HepG2 (cell line): ENCODE measurements around the gene RGS2. TPM values are rescaled to one million over a fixed set of nuclear protein-coding genes. Genes with fewer than 3 reads are reported as not detected.

ENCODE experiments used
- ATAC-seq: fragments of 200-7000 bp; cut with Tn5 transposase; 3 replicates; pipeline ENCODE4 v1.9.1; 2020; ENCODE audit warnings: mild to moderate bottlenecking, moderate library complexity
- BruUV-seq: library from RNA; stranded (reverse); fragments of 400-500 nt; replicated peaks from 2 replicates; lab custom pipeline; 2021; lab: Mats Ljungman, UMichigan
- CTCF ChIA-PET: fragments of 300-600 bp; formaldehyde crosslinking; extraction: SDS; loops from one replicate; lab custom pipeline; 2021; ENCODE audit warnings: low total read pairs, inconsistent platforms, low intra/inter-chr PET ratio; lab: Yijun Ruan, JAX
- POLR2A ChIA-PET: fragments of 350-600 bp; sonication (Branson Sonifier 250); formaldehyde crosslinking; loops from one replicate; lab custom pipeline; 2020; ENCODE audit warnings: antibody characterized with exemption, inconsistent platforms; lab: Yijun Ruan, JAX
- DNase-seq: peaks from one replicate; pipeline ENCODE4 v3.0.0-alpha.2; 2015; ENCODE audit warnings: low spot score
- FAIRE-seq: peaks from 3 replicates; lab custom pipeline; 2011; peaks lifted over from hg19 to GRCh38; lab: Jason Lieb, UNC
- H2AFZ ChIP-seq: one replicate; pipeline ENCODE4 v1.6.1; 2011; ENCODE audit warnings: low read length, inconsistent platforms
- H3K27ac ChIP-seq: fragments of 300-600 bp; 3 replicates; pipeline ENCODE4 v1.8.0; 2011; ENCODE audit warnings: mixed run types, mild to moderate bottlenecking, mixed read lengths, low read length, inconsistent platforms; ENCODE audit not compliant: insufficient read depth; ENCODE audit errors: extremely low read length
- H3K27me3 ChIP-seq, 2 experiments: fragments of 200-600 bp in 1 of 2; 2 replicates in 1 of 2; 3 replicates in 1 of 2; pipeline versions ENCODE4 v1.6.0 to v1.8.0; 2011; ENCODE audit warnings: low read length in 2 of 2, mild to moderate bottlenecking in 2 of 2, moderate library complexity in 2 of 2, inconsistent platforms in 1 of 2; ENCODE audit not compliant: insufficient read depth in 2 of 2, control insufficient read depth in 1 of 2
- H3K36me3 ChIP-seq, 2 experiments: fragments of 200-600 bp in 1 of 2; replicated peaks in 1 of 2; 2 replicates in 1 of 2; 3 replicates in 1 of 2; pipeline versions ENCODE4 v1.5.1 to v1.8.0; 2011; ENCODE audit warnings: low read length in 2 of 2, inconsistent platforms in 1 of 2; ENCODE audit not compliant: insufficient read depth in 2 of 2, control insufficient read depth in 1 of 2
- H3K4me1 ChIP-seq: 2 replicates; pipeline ENCODE4 v1.5.1; 2012; ENCODE audit warnings: low read length, inconsistent platforms; ENCODE audit not compliant: insufficient read depth
- H3K4me2 ChIP-seq: 2 replicates; pipeline ENCODE4 v1.6.0; 2011; ENCODE audit warnings: low read depth, low read length, inconsistent platforms
- H3K4me3 ChIP-seq, 3 experiments: fragments of 200-600 bp in 1 of 3; sonication (generic), shearing (Covaris generic) in 1 of 3; replicated peaks in 1 of 3; 2 replicates each; pipeline ENCODE4 v1.5.1; 2011 to 2016; ENCODE audit warnings: low read length in 3 of 3, inconsistent platforms in 2 of 3, low read depth in 2 of 3, mild to moderate bottlenecking in 2 of 3, control low read depth in 1 of 3, mixed read lengths in 1 of 3; ENCODE audit not compliant: insufficient read depth in 1 of 3
- H3K79me2 ChIP-seq: one replicate; pipeline ENCODE4 v1.6.1; 2011; ENCODE audit warnings: low read length, inconsistent platforms; ENCODE audit not compliant: insufficient read depth
- H3K9ac ChIP-seq: 2 replicates; pipeline ENCODE4 v1.6.0; 2011; ENCODE audit warnings: mild to moderate bottlenecking, low read depth, low read length, inconsistent platforms; ENCODE audit not compliant: insufficient read depth
- H3K9me3 ChIP-seq: 2 replicates; pipeline ENCODE4 v1.5.1; 2012; ENCODE audit warnings: mild to moderate bottlenecking, low read length
- H4K20me1 ChIP-seq: 2 replicates; pipeline ENCODE4 v1.6.0; 2011; ENCODE audit warnings: inconsistent platforms, mild to moderate bottlenecking, low read length, moderate library complexity; ENCODE audit not compliant: insufficient read depth
- CEBPB ChIP-seq: IDR thresholded peaks from 2 replicates; pipeline ENCODE4 v1.6.1; 2011; ENCODE audit warnings: low read depth, low read length, improper control_type of control experiment, borderline replicate concordance
- GATAD1 ChIP-seq: IDR thresholded peaks from 2 replicates; pipeline ENCODE4 v1.6.1; 2016; ENCODE audit warnings: missing genetic modification reagents, missing compliant biosample characterization
- HMG20A ChIP-seq: IDR thresholded peaks from 2 replicates; pipeline ENCODE4 v1.6.1; 2016; ENCODE audit warnings: borderline replicate concordance
- JUNB ChIP-seq: sonication (generic); formaldehyde crosslinking; IDR thresholded peaks from 2 replicates; pipeline ENCODE4 v1.8.0; 2022; ENCODE audit warnings: missing genetic modification reagents, mild to moderate bottlenecking, borderline replicate concordance
- KLF16 ChIP-seq, 2 experiments: sonication (generic) in 1 of 2; formaldehyde crosslinking in 1 of 2; IDR thresholded peaks; 2 replicates each; pipeline versions ENCODE4 v1.6.1 to v1.8.0; 2016 to 2023; ENCODE audit warnings: missing genetic modification reagents in 2 of 2, missing compliant biosample characterization in 1 of 2
- NBN ChIP-seq: fragments of 450-650 bp; conservative IDR thresholded peaks from 2 replicates; pipeline ENCODE4 v1.6.1; 2017
- PATZ1 ChIP-seq: sonication (generic); formaldehyde crosslinking; IDR thresholded peaks from 2 replicates; pipeline ENCODE4 v1.4.0; 2020; ENCODE audit warnings: missing genetic modification reagents
- PAX8 ChIP-seq: sonication (generic); formaldehyde crosslinking; IDR thresholded peaks from 2 replicates; pipeline ENCODE4 v1.8.0; 2022; ENCODE audit warnings: mild to moderate bottlenecking, missing genetic modification reagents, borderline replicate concordance
- PAXIP1 ChIP-seq: sonication (generic); formaldehyde crosslinking; conservative IDR thresholded peaks from 2 replicates; pipeline ENCODE4 v1.4.0; 2020; ENCODE audit warnings: mild to moderate bottlenecking, missing genetic modification reagents, moderate library complexity
- RXRA ChIP-seq: sonication (generic); formaldehyde crosslinking; IDR thresholded peaks from 2 replicates; pipeline ENCODE4 v1.5.1; 2020; ENCODE audit warnings: missing genetic modification reagents
- ZFP82 ChIP-seq: sonication (generic); formaldehyde crosslinking; IDR thresholded peaks from 2 replicates; pipeline ENCODE4 v1.5.1; 2020; ENCODE audit warnings: mild to moderate bottlenecking, missing genetic modification reagents, borderline replicate concordance
- ZNF224 ChIP-seq: sonication (generic); formaldehyde crosslinking; IDR thresholded peaks from 2 replicates; pipeline ENCODE4 v1.5.0; 2020; ENCODE audit warnings: mild to moderate bottlenecking, missing genetic modification reagents
- ZNF660 ChIP-seq: sonication (generic); formaldehyde crosslinking; IDR thresholded peaks from 2 replicates; pipeline ENCODE4 v1.5.1; 2020; ENCODE audit warnings: mild to moderate bottlenecking, low read depth, missing genetic modification reagents, borderline replicate concordance
- ZNF691 ChIP-seq: sonication (generic); formaldehyde crosslinking; IDR thresholded peaks from 2 replicates; pipeline ENCODE4 v1.4.0; 2020; ENCODE audit warnings: missing genetic modification reagents, low read depth, mild to moderate bottlenecking, borderline replicate concordance
- ZNF749 ChIP-seq: sonication (generic); formaldehyde crosslinking; IDR thresholded peaks from 2 replicates; pipeline ENCODE4 v1.8.0; 2022; ENCODE audit warnings: mild to moderate bottlenecking, missing genetic modification reagents, moderate library complexity, borderline replicate concordance
- WGBS: methylation state at CpG from one replicate; pipeline ENCODE4 v1.1.6; 2017; ENCODE audit warnings: low lambda C conversion rate; 5-methylcytosine and 5-hydroxymethylcytosine counted together
- in situ Hi-C: cut with HindIII; loops from 2 replicates; pipeline ENCODE4 v1.10.0; 2017; ENCODE audit warnings: low pct_unique_long_range_greater_than_20kb; ENCODE audit not compliant: extremely low pct_ligation_motif_present
- intact Hi-C: fragments of 100-400 bp; cut with micrococcal nuclease; formaldehyde crosslinking; loops from one replicate; pipeline ENCODE4 v1.10.0; 2022; ENCODE audit not compliant: unreplicated experiment
- polyA plus RNA-seq, 8 experiments: library from polyadenylated mRNA; depleted of rRNA in 3 of 8; stranded (reverse) in 7 of 8; unstranded in 1 of 8; fragments of >200 nt; fragmentation: Illumina TruSeq in 4 of 8; extraction: Trizol in 4 of 8; gene quantifications; 2 replicates each; pipeline versions ENCODE4 v1.2.1 to v1.2.3, GENCODE V29; 2011 to 2016; ENCODE audit warnings: low read depth in 4 of 8, missing spikeins in 1 of 8, mixed read lengths in 1 of 8; ENCODE audit not compliant: insufficient read depth in 1 of 8
- total RNA-seq, 5 experiments: library from RNA; depleted of rRNA; stranded (reverse); fragments of >200 nt; fragmentation: Illumina TruSeq; extraction: Trizol; gene quantifications; 2 replicates each; pipeline ENCODE4 v1.2.3, GENCODE V29; 2016; ENCODE audit warnings: low read depth in 1 of 5

Gene RGS2
- total and polyA plus RNA-seq, 2 of the 13 experiments (the other 11 are each of a cell fraction or from before 2014, with no cell fraction given): 0.64 to 1.4 TPM

- CTCF ChIA-PET: no interaction called here
- in situ Hi-C loops: no loop called here
- WGBS: 0% methylated on average over 3 of the region's 3 CpGs
Measured at GRCh38 chr1:192849442-192849841, 40.6 kb downstream of the RGS2 start.

GRCh38 chr1:192852001-192852947, 43.4 kb downstream of the RGS2 start:
- Histone ChIP-seq H4K20me1 (no peaks in the 10 kb centered on the region), H3K4me3 (no peak overlapping the region), H3K36me3 (no peaks in the 10 kb centered on the region), H3K4me1 (peaks cover 12% of the 10 kb centered on the region; the same call in 1 of the 2 replicates), H3K9ac (no peak overlapping the region), H3K9me3 (no peaks in the 10 kb centered on the region), H2AFZ (no peak overlapping the region), H3K79me2 (no peaks in the 10 kb centered on the region), H3K4me2 (no peak overlapping the region), H3K27ac (no peak overlapping the region), H3K27me3 (no peaks in the 10 kb centered on the region)
- DNase-seq: no peak
- WGBS: 0% methylated on average over 1 of the region's 1 CpG
- no peak for ATAC-seq
- intact Hi-C loops (no loop called here), in situ Hi-C loops (no loop called here)
- FAIRE-seq: no peak
- ChIA-PET CTCF (no interaction called here), POLR2A (no interaction called here)
- no TSS peak for BruUV-seq
- TF ChIP-seq PAXIP1 (CRISPR knock-in tag) (no peak), PAX8 (no peak), PATZ1 (CRISPR knock-in tag) (no peak), CEBPB (no peak), ZNF224 (CRISPR knock-in tag) (no peak), ZNF691 (CRISPR knock-in tag) (no peak)

More at GRCh38 chr1:192849442-192849841, 40.6 kb downstream of the RGS2 start:
- H2AFZ ChIP-seq: no peak overlapping the region
- H3K36me3 ChIP-seq: no peaks in the 10 kb centered on the region
- no peak for ATAC-seq
- H3K27ac ChIP-seq: no peak overlapping the region
- intact Hi-C loops: no loop called here
- no peak for DNase-seq
- H4K20me1 ChIP-seq: no peaks in the 10 kb centered on the region
- H3K9ac ChIP-seq: no peak overlapping the region
- no peak for FAIRE-seq
- no peaks in the 10 kb centered on the region for H3K9me3 ChIP-seq
- H3K79me2 ChIP-seq: no peaks in the 10 kb centered on the region
- TF ChIP-seq GATAD1 (no peak), RXRA (CRISPR knock-in tag) (no peak), NBN (no peak), JUNB (CRISPR knock-in tag) (no peak), ZNF660 (no peak), HMG20A (CRISPR knock-in tag) (no peak), KLF16 (CRISPR knock-in tag; IDR thresholded peaks at IDR 0.05) (no peak), ZNF749 (CRISPR knock-in tag) (no peak), ZFP82 (CRISPR knock-in tag) (no peak)
- TF ChIP-seq, all 625 proteins: peak for 0
- no peak overlapping the region for H3K4me3 ChIP-seq
- POLR2A ChIA-PET: no interaction called here
- peaks cover 12% of the 10 kb centered on the region; the same call in 1 of the 2 replicates for H3K4me1 ChIP-seq
- H3K27me3 ChIP-seq: no peaks in the 10 kb centered on the region
- no peak overlapping the region for H3K4me2 ChIP-seq
- BruUV-seq: no TSS peak
